IMR-90 (cell line): ENCODE measurements around the gene HEXD. TPM values are rescaled to one million over a fixed set of nuclear protein-coding genes. Genes with fewer than 3 reads are reported as not detected.

Source experiments
- ATAC-seq: fragments of 200-7000 bp; cut with Tn5 transposase; 2 replicates; pipeline ENCODE4 v1.9.1; 2020; ENCODE audit warnings: low read depth, mild to moderate bottlenecking, moderate library complexity
- BruUV-seq: library from RNA; stranded (reverse); fragments of 400-500 nt; replicated peaks from 2 replicates; lab custom pipeline; 2021; lab: Mats Ljungman, UMichigan
- CTCF ChIA-PET: fragments of 300-600 bp; formaldehyde crosslinking; extraction: SDS; loops from one replicate; lab custom pipeline; 2021; ENCODE audit warnings: antibody characterized with exemption; lab: Yijun Ruan, JAX
- POLR2A ChIA-PET: fragments of 300-600 bp; sonication (Branson Sonifier 250); formaldehyde crosslinking; loops from one replicate; lab custom pipeline; 2022; ENCODE audit warnings: antibody characterized with exemption; ENCODE audit not compliant: unreplicated experiment; lab: Charles Lee
- DNase-seq: peaks from one replicate; pipeline ENCODE4 v3.0.0; 2013
- H2AFZ ChIP-seq: replicated peaks from 2 replicates; pipeline ENCODE3; 2013; ENCODE audit warnings: low read length, mild to moderate bottlenecking; ENCODE audit not compliant: poor library complexity
- H2AK5ac ChIP-seq: 2 replicates; pipeline ENCODE4 v1.6.1; 2013; ENCODE audit warnings: low read depth, low read length, inconsistent platforms
- H2AK9ac ChIP-seq: replicated peaks from 2 replicates; pipeline ENCODE3; 2013; ENCODE audit warnings: mild to moderate bottlenecking, low read depth, low read length, moderate library complexity; ENCODE audit not compliant: poor library complexity
- H2BK120ac ChIP-seq: 2 replicates; pipeline ENCODE4 v1.6.1; 2013; ENCODE audit warnings: low read depth, low read length, inconsistent platforms
- H2BK15ac ChIP-seq: 3 replicates; pipeline ENCODE4 v1.6.1; 2013; ENCODE audit warnings: low read depth, low read length, inconsistent platforms
- H2BK20ac ChIP-seq: 2 replicates; pipeline ENCODE4 v1.6.1; 2013; ENCODE audit warnings: low read depth, mild to moderate bottlenecking, inconsistent platforms, low read length, moderate library complexity
- H2BK5ac ChIP-seq: 2 replicates; pipeline ENCODE4 v1.6.1; 2013; ENCODE audit warnings: mild to moderate bottlenecking, low read depth, low read length, inconsistent platforms; ENCODE audit not compliant: poor library complexity, severe bottlenecking
- H3K14ac ChIP-seq: replicated peaks from 2 replicates; pipeline ENCODE4 v1.6.1; 2013; ENCODE audit warnings: low read depth, low read length, inconsistent platforms
- H3K18ac ChIP-seq: 2 replicates; pipeline ENCODE4 v1.6.1; 2013; ENCODE audit warnings: low read depth, low read length, control low read depth
- H3K23ac ChIP-seq: 2 replicates; pipeline ENCODE4 v1.6.1; 2013; ENCODE audit warnings: low read depth, low read length, inconsistent platforms
- H3K27ac ChIP-seq: 2 replicates; pipeline ENCODE4 v1.5.1; 2013; ENCODE audit warnings: mild to moderate bottlenecking, control low read depth, low read length; ENCODE audit not compliant: insufficient read depth
- H3K27me3 ChIP-seq: 2 replicates; pipeline ENCODE4 v1.6.1; 2013; ENCODE audit warnings: low read length; ENCODE audit not compliant: control insufficient read depth, insufficient read depth
- H3K36me3 ChIP-seq: 2 replicates; pipeline ENCODE4 v1.6.1; 2013; ENCODE audit warnings: low read length, mixed read lengths; ENCODE audit not compliant: control insufficient read depth, insufficient read depth
- H3K4ac ChIP-seq: 2 replicates; pipeline ENCODE4 v1.6.1; 2013; ENCODE audit warnings: low read depth, low read length, inconsistent platforms
- H3K4me1 ChIP-seq: 2 replicates; pipeline ENCODE4 v1.6.1; 2013; ENCODE audit warnings: low read length, mixed read lengths; ENCODE audit not compliant: control insufficient read depth, insufficient read depth
- H3K4me2 ChIP-seq: 2 replicates; pipeline ENCODE4 v1.6.1; 2013; ENCODE audit warnings: low read depth, mild to moderate bottlenecking, control low read depth, low read length, moderate library complexity
- H3K4me3 ChIP-seq: 2 replicates; pipeline ENCODE4 v1.5.1; 2013; ENCODE audit warnings: low read depth, mild to moderate bottlenecking, control low read depth, low read length, moderate library complexity; ENCODE audit not compliant: insufficient read depth
- H3K56ac ChIP-seq: 2 replicates; pipeline ENCODE4 v1.6.1; 2013; ENCODE audit warnings: low read length, inconsistent platforms; ENCODE audit not compliant: insufficient read depth; ENCODE audit errors: extremely low read depth
- H3K79me1 ChIP-seq, 2 experiments: 2 replicates each; pipeline ENCODE4 v1.6.1; 2013; ENCODE audit warnings: low read length in 2 of 2, inconsistent platforms in 1 of 2, low read depth in 1 of 2
- H3K9ac ChIP-seq: 2 replicates; pipeline ENCODE4 v1.6.1; 2013; ENCODE audit warnings: low read depth, low read length, control low read depth
- H3K9me1 ChIP-seq: 2 replicates; pipeline ENCODE4 v1.6.1; 2013; ENCODE audit warnings: low read length, inconsistent platforms; ENCODE audit not compliant: insufficient read depth
- H3K9me3 ChIP-seq: 2 replicates; pipeline ENCODE4 v1.6.1; 2013; ENCODE audit warnings: low read length; ENCODE audit not compliant: control insufficient read depth, insufficient read depth
- H4K20me1 ChIP-seq: 2 replicates; pipeline ENCODE4 v1.6.1; 2013; ENCODE audit warnings: low read length, inconsistent platforms; ENCODE audit not compliant: insufficient read depth
- H4K5ac ChIP-seq: 2 replicates; pipeline ENCODE4 v1.6.1; 2013; ENCODE audit warnings: mild to moderate bottlenecking, low read depth, low read length, control low read depth
- H4K8ac ChIP-seq, 2 experiments: 2 replicates each; pipeline ENCODE4 v1.6.1; 2013; ENCODE audit warnings: low read depth in 2 of 2, low read length in 2 of 2, control low read depth in 1 of 2, inconsistent platforms in 1 of 2
- H4K91ac ChIP-seq: 2 replicates; pipeline ENCODE4 v1.6.1; 2013; ENCODE audit warnings: low read depth, low read length, inconsistent platforms; ENCODE audit not compliant: insufficient read depth
- CEBPB ChIP-seq: IDR thresholded peaks from 2 replicates; pipeline ENCODE4 v1.6.1; 2012; ENCODE audit warnings: low read depth, low read length, improper control_type of control experiment
- MXI1 ChIP-seq: IDR thresholded peaks from 2 replicates; pipeline ENCODE4 v1.6.1; 2012; ENCODE audit warnings: low read depth, mild to moderate bottlenecking, low read length, moderate library complexity, borderline replicate concordance
- NFE2L2 ChIP-seq: fragments of 150-350 bp; IDR thresholded peaks from 2 replicates; pipeline ENCODE4 v1.6.1; 2016; ENCODE audit warnings: low read depth, mild to moderate bottlenecking, low read length
- POLR2A ChIP-seq: IDR thresholded peaks from 2 replicates; pipeline ENCODE4 v1.6.1; 2012; ENCODE audit warnings: mild to moderate bottlenecking, low read depth, low read length
- RAD21 ChIP-seq: IDR thresholded peaks from 2 replicates; pipeline ENCODE4 v1.6.1; 2012; ENCODE audit warnings: low read length, improper control_type of control experiment
- RFX5 ChIP-seq: IDR thresholded peaks from 2 replicates; pipeline ENCODE4 v1.8.0; 2012; ENCODE audit warnings: low read depth, mild to moderate bottlenecking, low read length, moderate library complexity
- WGBS, 2 experiments: methylation state at CpG; one replicate each; pipeline versions ENCODE4 v1.1.5 to v1.1.7; 2013; ENCODE audit warnings: missing lambda C conversion rate in 2 of 2; ENCODE audit not compliant: insufficient read length in 1 of 2; ENCODE audit errors: extremely low coverage in 2 of 2; 5-methylcytosine and 5-hydroxymethylcytosine counted together
- dilution Hi-C: fragments of 300-500 bp; cut with HindIII; formaldehyde crosslinking; loops from one replicate; pipeline ENCODE4 v1.14.3; 2018; ENCODE audit warnings: low sequenced_read_pairs; ENCODE audit not compliant: unreplicated experiment
- in situ Hi-C: fragments of 300-500 bp; cut with MboI; formaldehyde crosslinking; loops from 3 replicates; pipeline ENCODE4 v1.14.3; 2019; ENCODE audit warnings: low sequenced_read_pairs, inconsistent platforms, mixed read lengths
- intact Hi-C: fragments of 100-400 bp; cut with micrococcal nuclease; formaldehyde crosslinking; loops from 2 replicates; pipeline ENCODE4 v1.10.0; 2022
- polyA plus RNA-seq, 3 experiments: library from polyadenylated mRNA; depleted of rRNA; stranded (reverse); fragments of >200 nt; gene quantifications; 2 replicates each; pipeline ENCODE4 v1.2.3, GENCODE V29; 2012; ENCODE audit warnings: low replicate concordance in 1 of 3
- total RNA-seq: library from RNA; depleted of rRNA; stranded (reverse); fragments of >200 nt; gene quantifications from 2 replicates; pipeline ENCODE4 v1.2.3, GENCODE V29; 2012
- TF ChIP-seq, protein P1 (sequence below): conservative IDR thresholded peaks from 2 replicates; pipeline ENCODE4 v1.5.1; 2012; ENCODE audit warnings: mild to moderate bottlenecking, low read depth, low read length, improper control_type of control experiment

Gene HEXD
- total and polyA plus RNA-seq, 2 of the 4 experiments (the other 2 are of a cell fraction), result 3.8 to 9.5 TPM

DNA sequence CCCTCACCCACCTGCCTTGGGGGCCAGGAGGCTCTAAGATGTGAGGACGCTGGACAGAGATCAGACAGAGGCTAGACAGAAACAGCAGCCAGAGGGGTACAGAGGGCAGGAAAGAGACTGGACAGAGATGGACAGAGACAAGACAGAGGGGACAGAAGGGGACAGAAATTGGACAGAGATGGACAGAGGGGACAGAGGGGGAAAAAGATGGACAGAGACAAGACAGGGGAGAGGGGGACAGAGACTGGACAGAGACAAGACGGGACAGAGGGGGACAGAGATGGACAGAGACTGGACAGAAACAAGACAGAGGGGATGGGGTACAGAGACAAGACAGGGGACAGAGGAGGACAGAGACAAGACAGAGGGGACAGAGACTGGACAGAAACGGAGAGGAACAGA, 30.4 kb upstream of the HEXD start:
- Histone ChIP-seq H3K56ac (no peak overlapping the region), H4K8ac (no peak overlapping the region), H2AK9ac (no peak overlapping the region), H3K9ac (no peak overlapping the region), H2BK5ac (no peak overlapping the region), H2AFZ (no peak overlapping the region), H3K14ac (no peak overlapping the region), H2BK20ac (no peak overlapping the region), H3K4me2 (no peak overlapping the region), H4K5ac (no peak overlapping the region), H3K9me3 (no peaks in the 10 kb centered on the region), H3K4me1 (peaks cover 2% of the 10 kb centered on the region), H3K36me3 (peaks cover 8% of the 10 kb centered on the region; the same call in 1 of the 2 replicates), H2AK5ac (no peak overlapping the region), H2BK120ac (no peak overlapping the region), H3K4ac (no peak overlapping the region), H3K27ac (no peak overlapping the region), H3K4me3 (no peak overlapping the region), H4K20me1 (no peaks in the 10 kb centered on the region), H3K18ac (no peak overlapping the region), H3K23ac (no peak overlapping the region), H4K91ac (no peak overlapping the region), H3K9me1 (no peaks in the 10 kb centered on the region), H2BK15ac (no peak overlapping the region), H3K79me1 (no peaks in the 10 kb centered on the region), H3K27me3 (peaks cover 31% of the 10 kb centered on the region)
- in situ Hi-C loops, result no loop called here
- ATAC-seq (no peak), DNase-seq (no peak)
- ChIA-PET POLR2A (no interaction called here), CTCF (no interaction called here)
- TF ChIP-seq CEBPB (no peak), MXI1 (no peak), RFX5 (no peak), RAD21 (no peak), POLR2A (no peak), NFE2L2 (no peak)
- TF ChIP-seq, protein P1, sequence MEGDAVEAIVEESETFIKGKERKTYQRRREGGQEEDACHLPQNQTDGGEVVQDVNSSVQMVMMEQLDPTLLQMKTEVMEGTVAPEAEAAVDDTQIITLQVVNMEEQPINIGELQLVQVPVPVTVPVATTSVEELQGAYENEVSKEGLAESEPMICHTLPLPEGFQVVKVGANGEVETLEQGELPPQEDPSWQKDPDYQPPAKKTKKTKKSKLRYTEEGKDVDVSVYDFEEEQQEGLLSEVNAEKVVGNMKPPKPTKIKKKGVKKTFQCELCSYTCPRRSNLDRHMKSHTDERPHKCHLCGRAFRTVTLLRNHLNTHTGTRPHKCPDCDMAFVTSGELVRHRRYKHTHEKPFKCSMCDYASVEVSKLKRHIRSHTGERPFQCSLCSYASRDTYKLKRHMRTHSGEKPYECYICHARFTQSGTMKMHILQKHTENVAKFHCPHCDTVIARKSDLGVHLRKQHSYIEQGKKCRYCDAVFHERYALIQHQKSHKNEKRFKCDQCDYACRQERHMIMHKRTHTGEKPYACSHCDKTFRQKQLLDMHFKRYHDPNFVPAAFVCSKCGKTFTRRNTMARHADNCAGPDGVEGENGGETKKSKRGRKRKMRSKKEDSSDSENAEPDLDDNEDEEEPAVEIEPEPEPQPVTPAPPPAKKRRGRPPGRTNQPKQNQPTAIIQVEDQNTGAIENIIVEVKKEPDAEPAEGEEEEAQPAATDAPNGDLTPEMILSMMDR, result no peak
- BruUV-seq, result no TSS peak
- intact Hi-C loops, result no loop called here
- dilution Hi-C loops, result no loop called here
- 69% methylated on average over 3 of the region's 3 CpGs; no CpG with 5 or more reads in 1 of the 2 experiments for WGBS, 2 experiments
